Endothelial cell of umbilical vein (primary cell): ENCODE data around the gene HEXIM2.

Experiments
- CTCF ChIP-seq, 2 donors: IDR thresholded peaks; 1 replicate in 1 of 2; 2 replicates in 1 of 2; pipeline ENCODE4 v1.5.1; 2011; ENCODE audit warnings: low read length in 2 of 2, mild to moderate bottlenecking in 2 of 2, moderate library complexity in 2 of 2, control low read depth in 1 of 2, inconsistent platforms in 1 of 2, low read depth in 1 of 2; ENCODE audit not compliant: insufficient read depth in 1 of 2; ENCODE audit errors: extremely low read depth in 1 of 2
- EZH2 ChIP-seq: IDR thresholded peaks from 2 replicates; pipeline ENCODE4 v1.6.1; 2012; ENCODE audit warnings: borderline replicate concordance, low read depth, mild to moderate bottlenecking, moderate library complexity, low read length, inconsistent platforms; ENCODE audit not compliant: severe bottlenecking
- JUN ChIP-seq: IDR thresholded peaks from 2 replicates; pipeline ENCODE4 v1.6.1; 2011; ENCODE audit warnings: borderline replicate concordance, low read depth; ENCODE audit not compliant: insufficient read length, insufficient read depth
- MYC ChIP-seq: IDR thresholded peaks from one replicate; pipeline ENCODE4 v1.6.1; 2011; ENCODE audit warnings: mild to moderate bottlenecking, low read depth, low read length
- POLR2A ChIP-seq: IDR thresholded peaks from 2 replicates; pipeline ENCODE4 v1.6.1; 2012; ENCODE audit warnings: low read depth, mild to moderate bottlenecking, control low read depth, low read length
- POLR2AphosphoS5 ChIP-seq: IDR thresholded peaks from 2 replicates; pipeline ENCODE4 v1.6.1; 2012; ENCODE audit warnings: low read depth, mild to moderate bottlenecking, control low read depth, low read length, moderate library complexity; ENCODE audit not compliant: insufficient read depth
- TF ChIP-seq, protein P1 (sequence below): IDR thresholded peaks from 2 replicates; pipeline ENCODE4 v1.6.1; 2011; ENCODE audit not compliant: insufficient read depth, insufficient read length

GRCh38 chr17:45201457-45201856 lies 39.8 kb downstream of the HEXIM2 start:
- TF ChIP-seq, protein P1, sequence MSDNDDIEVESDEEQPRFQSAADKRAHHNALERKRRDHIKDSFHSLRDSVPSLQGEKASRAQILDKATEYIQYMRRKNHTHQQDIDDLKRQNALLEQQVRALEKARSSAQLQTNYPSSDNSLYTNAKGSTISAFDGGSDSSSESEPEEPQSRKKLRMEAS: no peak
- TF ChIP-seq CTCF (IDR thresholded peaks at IDR 0.05; ENCODE audit: extremely low read depth in 1 of 2, insufficient read depth in 1 of 2, low read depth in 1 of 2, low read length in 2 of 2): no peak
- TF ChIP-seq MYC: no peak
- no peak for TF ChIP-seq POLR2A
- no peak for TF ChIP-seq EZH2
- no peak for TF ChIP-seq JUN
- TF ChIP-seq POLR2AphosphoS5: no peak
